GM19395 (cell line): ENCODE results near the gene RBM23.

ENCODE experiments used
- ATAC-seq: cut with Tn5 transposase; IDR thresholded peaks from one replicate; pipeline ENCODE4 v1.9.1; 2021; ENCODE audit warnings: mild to moderate bottlenecking, moderate library complexity; ENCODE audit not compliant: unreplicated experiment

RBM23 gene

GRCh38 chr14:22845821-22846625 lies 72.9 kb downstream of the RBM23 start:
- ATAC-seq = no peak

DNA sequence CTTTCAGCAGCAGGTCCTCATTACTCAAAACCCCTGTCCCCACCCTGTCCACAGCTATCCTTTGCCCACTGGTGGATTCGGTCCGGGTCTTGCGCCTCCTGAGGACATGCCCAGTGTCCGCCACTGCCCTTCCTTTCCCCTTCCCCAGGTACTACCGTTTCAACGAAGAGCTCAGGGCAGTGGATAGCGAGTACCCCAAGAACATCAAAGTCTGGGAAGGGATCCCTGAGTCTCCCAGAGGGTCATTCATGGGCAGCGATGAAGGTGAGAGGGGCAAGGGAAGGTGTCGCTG lies 73.9 kb downstream of the RBM23 start:
- ATAC-seq = no peak

DNA sequence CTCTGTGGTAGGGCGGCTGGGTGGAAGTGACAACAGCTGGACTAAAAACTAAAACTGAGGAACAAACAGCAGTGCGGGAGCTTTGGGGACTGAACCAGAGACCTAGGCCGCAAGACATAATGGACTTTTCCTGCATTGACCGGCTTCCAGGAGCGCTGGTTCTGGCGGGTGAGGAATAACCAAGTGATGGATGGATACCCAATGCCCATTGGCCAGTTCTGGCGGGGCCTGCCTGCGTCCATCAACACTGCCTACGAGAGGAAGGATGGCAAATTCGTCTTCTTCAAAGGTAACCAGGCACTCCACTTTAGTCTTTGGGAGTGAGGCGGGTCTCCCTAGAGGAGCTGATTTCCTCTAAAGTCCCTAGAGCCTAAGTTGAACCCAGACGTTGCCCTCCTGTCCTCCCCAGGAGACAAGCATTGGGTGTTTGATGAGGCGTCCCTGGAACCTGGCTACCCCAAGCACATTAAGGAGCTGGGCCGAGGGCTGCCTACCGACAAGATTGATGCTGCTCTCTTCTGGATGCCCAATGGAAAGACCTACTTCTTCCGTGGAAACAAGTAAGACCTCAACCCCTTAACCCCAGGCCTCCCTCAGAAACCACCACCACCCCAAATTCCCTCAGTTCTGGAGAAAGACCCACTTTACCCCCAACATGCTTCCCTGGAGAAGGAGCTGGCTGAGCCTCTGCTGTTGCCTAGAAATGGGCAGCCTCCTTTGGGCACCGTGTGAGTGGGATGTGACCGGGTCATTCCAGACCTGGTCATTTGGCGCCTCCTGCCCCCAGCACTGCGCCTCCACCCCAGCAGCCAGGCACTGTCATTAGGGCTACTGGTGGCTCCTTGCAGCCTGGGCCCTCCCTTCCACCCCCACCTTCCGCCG lies 74.5 kb downstream of the RBM23 start:
- no peak for ATAC-seq
